Measurements from ENCODE around the gene USP9X. TPM values are rescaled to one million over a fixed set of nuclear protein-coding genes. Genes with fewer than 3 reads are reported as not detected.

USP9X gene
- total and polyA plus RNA-seq, 9 of the 15 experiments (the other 6 are each of a cell fraction or from before 2014, with no cell fraction given) = 10.9 to 47.8 (median 29.5) TPM

GRCh38 chrX:41167888-41168287 lies 82.6 kb downstream of the USP9X start:
- no peak for DNase-seq (ENCODE audit: extremely low read depth in 1 of 4, low spot score in 3 of 4)
- Histone ChIP-seq H3K4me3 (no peak overlapping the region), H3K9me1 (ENCODE audit: control insufficient read depth, insufficient read depth, low read length) (no peaks in the 10 kb centered on the region), H3K79me2 (ENCODE audit: control insufficient read depth, insufficient read depth, low read length) (no peaks in the 10 kb centered on the region), H3K36me3 (ENCODE audit: control insufficient read depth, insufficient read depth, low read length) (peaks cover 81% of the 10 kb centered on the region), H3K9me3 (replicated peaks; ENCODE audit: control insufficient read depth, insufficient read depth, low read depth, low read length) (no peaks in the 10 kb centered on the region), H3K9ac (ENCODE audit: insufficient read depth in 1 of 2, low read depth in 2 of 2, low read length in 2 of 2) (no peak overlapping the region), H2AFZ (ENCODE audit: low read depth, low read length) (no peak overlapping the region), H3K27ac (ENCODE audit: extremely low read depth, low read depth, low read length) (no peak overlapping the region), H3K4me2 (ENCODE audit: insufficient read depth, low read length) (no peak overlapping the region), H4K20me1 (replicated peaks; ENCODE audit: control insufficient read depth, insufficient read depth, low read length) (no peaks in the 10 kb centered on the region), H3K27me3 (ENCODE audit: control insufficient read depth in 2 of 2, insufficient read depth in 2 of 2, low read length in 2 of 2) (no peaks in the 10 kb centered on the region), H3K4me1 (replicated peaks in 1 of 2; ENCODE audit: control insufficient read depth in 2 of 2, insufficient read depth in 2 of 2, low read length in 2 of 2) (no peaks in the 10 kb centered on the region)
- ATAC-seq = no peak
- in situ Hi-C loops (cut with MboI) = no loop called here
- no TSS peak for BruUV-seq (replicated peaks)
- WGBS (ENCODE audit: insufficient coverage, low coverage, missing lambda C conversion rate) = 95% methylated on average over 4 of the region's 4 CpGs
- CTCF ChIA-PET (ENCODE audit: low intra/inter-chr PET ratio) = no interaction called here
- POLR2A ChIA-PET = no interaction called here
- intact Hi-C loops (cut with micrococcal nuclease) = no loop called here
- no peak for FAIRE-seq
- TF ChIP-seq ZNF253 (CRISPR knock-in tag; conservative IDR thresholded peaks at IDR 0.05) (no peak), ZNF551 (CRISPR knock-in tag; IDR thresholded peaks at IDR 0.05) (no peak), ZFP36 (IDR thresholded peaks at IDR 0.05; ENCODE audit: low read depth, low read length, partially characterized antibody) (no peak), MAFG (tag; conservative IDR thresholded peaks at IDR 0.05) (no peak), KLF1 (tag; IDR thresholded peaks at IDR 0.05) (no peak), ESRRA (IDR thresholded peaks at IDR 0.05; ENCODE audit: borderline replicate concordance, low read depth) (no peak), ZBTB40 (IDR thresholded peaks at IDR 0.05) (no peak), ZBTB40 (CRISPR knock-in tag; IDR thresholded peaks at IDR 0.05) (no peak), ETV1 (tag; conservative IDR thresholded peaks at IDR 0.05; ENCODE audit: low read depth) (no peak), ZNF695 (CRISPR knock-in tag; IDR thresholded peaks at IDR 0.05) (no peak), ELF2 (CRISPR knock-in tag; IDR thresholded peaks at IDR 0.05) (no peak), THRAP3 (IDR thresholded peaks at IDR 0.05; ENCODE audit: borderline replicate concordance) (no peak), KDM5B (IDR thresholded peaks at IDR 0.05; ENCODE audit: insufficient replicate concordance, low read depth, low read length) (no peak), ZBTB7A (IDR thresholded peaks at IDR 0.05; ENCODE audit: borderline replicate concordance, control insufficient read depth, low read depth, low read length) (no peak), NFRKB (IDR thresholded peaks at IDR 0.05; ENCODE audit: low read depth) (no peak), ZNF24 (IDR thresholded peaks at IDR 0.05) (no peak), ZNF77 (CRISPR knock-in tag; IDR thresholded peaks at IDR 0.05) (no peak), CREBBP (IDR thresholded peaks at IDR 0.05; ENCODE audit: low read depth, low read length) (no peak)
